Measurements from ENCODE around the gene FBXL12.
"Not testable (repeated sequence)": the region's sequence is repeated elsewhere in the genome, so short reads cannot be mapped to it uniquely, and the experiment has no call there.

The FBXL12 gene

DNA sequence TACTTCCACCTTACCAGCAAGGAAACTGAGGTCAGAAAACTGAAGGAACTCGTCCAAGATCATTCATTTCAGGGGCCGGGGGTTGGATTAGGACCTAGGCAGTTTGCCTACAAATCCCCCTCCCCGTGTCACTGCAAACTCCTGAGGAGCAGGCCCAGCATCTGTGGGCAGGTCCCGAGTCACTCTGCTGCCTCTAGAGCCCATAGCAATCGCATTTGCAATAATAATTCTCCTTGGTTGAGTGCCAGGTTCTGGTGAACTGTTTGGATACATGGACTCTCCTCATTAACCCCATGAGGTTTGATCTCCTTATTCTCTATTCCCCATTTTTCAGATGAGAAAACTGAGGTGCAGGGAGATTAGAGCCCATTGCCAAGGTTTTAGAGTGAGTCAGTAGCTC, 17.1 kb upstream of the FBXL12 start:
- no peaks in the 10 kb centered on the region for H3K27me3 ChIP-seq (ENCODE audit: control insufficient read depth in 1 of 2, insufficient read depth in 2 of 2, low read length in 2 of 2)
- peaks cover 10 to 20% of the 10 kb centered on the region in 2 donors for H3K36me3 ChIP-seq (ENCODE audit: control insufficient read depth in 2 of 2, insufficient read depth in 2 of 2, low read length in 2 of 2)
- no peak overlapping the region for H3K27ac ChIP-seq (ENCODE audit: low read length)
- H3K4me1 ChIP-seq (ENCODE audit: control insufficient read depth, insufficient read depth, low read length), result peaks cover 17% of the 10 kb centered on the region
- H3K4me3 ChIP-seq (ENCODE audit: low read length in 2 of 2), result peak overlapping the region; percentile 78 to 91
- H3K9me3 ChIP-seq (ENCODE audit: control insufficient read depth in 2 of 2, low read length in 2 of 2), result no peaks in the 10 kb centered on the region
- H3K9ac ChIP-seq (ENCODE audit: low read length in 2 of 2), result peak overlapping the region; percentile 72 to 79

GRCh38 chr19:9835507-9835949, 16.6 kb upstream of the FBXL12 start:
- peak overlapping the region; percentile 72 to 79 for H3K9ac ChIP-seq (ENCODE audit: low read length in 2 of 2)
- H3K4me1 ChIP-seq (ENCODE audit: control insufficient read depth, insufficient read depth, low read length), result peaks cover 17% of the 10 kb centered on the region
- H3K4me3 ChIP-seq (ENCODE audit: low read length in 2 of 2), result peak overlapping the region; percentile 78 to 91
- H3K9me3 ChIP-seq (ENCODE audit: control insufficient read depth in 2 of 2, low read length in 2 of 2), result no peaks in the 10 kb centered on the region
- H3K27ac ChIP-seq (ENCODE audit: low read length), result no peak overlapping the region
- H3K36me3 ChIP-seq (ENCODE audit: control insufficient read depth in 2 of 2, insufficient read depth in 2 of 2, low read length in 2 of 2), result peaks cover 7 to 16% of the 10 kb centered on the region in 2 donors
- no peaks in the 10 kb centered on the region for H3K27me3 ChIP-seq (ENCODE audit: control insufficient read depth in 1 of 2, insufficient read depth in 2 of 2, low read length in 2 of 2)

- H3K9ac ChIP-seq (ENCODE audit: low read length in 2 of 2), result peak within 1 kb of the TSS; percentile 72 to 79
- no peaks in the 10 kb centered on the region for H3K27me3 ChIP-seq (ENCODE audit: control insufficient read depth in 1 of 2, insufficient read depth in 2 of 2, low read length in 2 of 2)
- H3K4me1 ChIP-seq (ENCODE audit: control insufficient read depth, insufficient read depth, low read length), result peaks cover 17% of the 10 kb centered on the region
- no peaks in the 10 kb centered on the region for H3K9me3 ChIP-seq (ENCODE audit: control insufficient read depth in 2 of 2, low read length in 2 of 2)
- peak within 1 kb of the TSS; percentile 78 to 91 for H3K4me3 ChIP-seq (ENCODE audit: low read length in 2 of 2)
- peaks cover 7 to 16% of the 10 kb centered on the region in 2 donors for H3K36me3 ChIP-seq (ENCODE audit: control insufficient read depth in 2 of 2, insufficient read depth in 2 of 2, low read length in 2 of 2)
- H3K27ac ChIP-seq (ENCODE audit: low read length), result peak within 1 kb of the TSS; percentile 11
These were observed 16.0 kb upstream of the FBXL12 start, which contains the start of gene PIN1 for GRCh38 chr19:9834726-9835506. Gene PIN1, plus strand, starts transcription at chr19:9835318. Its CDS starts 27 bp downstream, at chr19:9835345.

- H3K9me3 ChIP-seq (ENCODE audit: control insufficient read depth in 2 of 2, low read length in 2 of 2), result no peaks in the 10 kb centered on the region
- H3K4me1 ChIP-seq (ENCODE audit: control insufficient read depth, insufficient read depth, low read length), result peaks cover 17% of the 10 kb centered on the region
- no peaks in the 10 kb centered on the region for H3K27me3 ChIP-seq (ENCODE audit: control insufficient read depth in 1 of 2, insufficient read depth in 2 of 2, low read length in 2 of 2)
- peak overlapping the region; percentile 11 for H3K27ac ChIP-seq (ENCODE audit: low read length)
- H3K36me3 ChIP-seq (ENCODE audit: control insufficient read depth in 2 of 2, insufficient read depth in 2 of 2, low read length in 2 of 2), result peaks cover 5 to 17% of the 10 kb centered on the region in 2 donors
- H3K9ac ChIP-seq (ENCODE audit: low read length in 2 of 2), result no peak overlapping the region
- H3K4me3 ChIP-seq (ENCODE audit: low read length in 2 of 2), result peak overlapping the region; percentile 72 to 91
These were observed 15.4 kb upstream of the FBXL12 start for GRCh38 chr19:9834307-9834725.

DNA sequence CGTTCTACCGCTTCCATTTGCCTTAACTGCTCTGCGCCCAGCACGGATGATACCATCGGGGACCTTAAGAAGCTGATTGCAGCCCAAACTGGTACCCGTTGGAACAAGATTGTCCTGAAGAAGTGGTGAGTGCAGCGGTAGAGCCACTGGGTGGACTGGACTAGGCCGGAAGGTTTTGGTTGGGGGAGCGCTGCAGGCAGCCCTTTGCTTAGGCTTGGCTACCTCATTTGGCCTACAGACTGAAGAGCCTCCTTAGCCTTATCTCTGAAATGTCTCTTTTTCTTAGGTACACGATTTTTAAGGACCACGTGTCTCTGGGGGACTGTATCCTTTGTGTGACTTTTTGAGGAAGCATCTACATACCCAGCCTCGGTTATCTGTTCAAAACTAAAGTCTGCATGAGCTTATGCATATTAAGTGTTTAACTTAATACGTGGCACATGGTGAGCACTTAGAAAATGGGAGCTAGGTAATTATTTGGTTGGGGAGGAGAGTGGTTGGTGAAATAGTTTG, 9.7 kb upstream of the FBXL12 start:
- Histone ChIP-seq H3K4me3 (ENCODE audit: low read length in 2 of 2) (peak overlapping the region; percentile 86 to 95), H3K36me3 (ENCODE audit: control insufficient read depth in 2 of 2, insufficient read depth in 2 of 2, low read length in 2 of 2) (peaks cover 0 to 5% of the 10 kb centered on the region in 2 donors), H3K9me3 (ENCODE audit: control insufficient read depth in 2 of 2, low read length in 2 of 2) (no peaks in the 10 kb centered on the region), H3K4me1 (ENCODE audit: control insufficient read depth, insufficient read depth, low read length) (peaks cover 19% of the 10 kb centered on the region), H3K27ac (ENCODE audit: low read length) (no peak overlapping the region), H3K9ac (ENCODE audit: low read length in 2 of 2) (peak overlapping the region; percentile 86 to 92), H3K27me3 (ENCODE audit: control insufficient read depth in 1 of 2, insufficient read depth in 2 of 2, low read length in 2 of 2) (no peaks in the 10 kb centered on the region)

GRCh38 chr19:9827289-9828238, 8.7 kb upstream of the FBXL12 start, which contains the start of gene UBL5:
Gene UBL5, plus strand, starts transcription at chr19:9827918. Its CDS starts 420 bp downstream, at chr19:9828338.
- Histone ChIP-seq H3K9me3 (ENCODE audit: control insufficient read depth in 2 of 2, low read length in 2 of 2) (no peaks in the 10 kb centered on the region), H3K27ac (ENCODE audit: low read length) (peak within 1 kb of the TSS; percentile 70), H3K9ac (ENCODE audit: low read length in 2 of 2) (peak within 1 kb of the TSS; percentile 86 to 92), H3K27me3 (ENCODE audit: control insufficient read depth in 1 of 2, insufficient read depth in 2 of 2, low read length in 2 of 2) (no peaks in the 10 kb centered on the region), H3K36me3 (ENCODE audit: control insufficient read depth in 2 of 2, insufficient read depth in 2 of 2, low read length in 2 of 2) (peaks cover 0 to 5% of the 10 kb centered on the region in 2 donors), H3K4me1 (ENCODE audit: control insufficient read depth, insufficient read depth, low read length) (peaks cover 20% of the 10 kb centered on the region), H3K4me3 (ENCODE audit: low read length in 2 of 2) (peak within 1 kb of the TSS; percentile 86 to 95)

- no peaks in the 10 kb centered on the region for H3K27me3 ChIP-seq (ENCODE audit: control insufficient read depth in 1 of 2, insufficient read depth in 2 of 2, low read length in 2 of 2)
- H3K27ac ChIP-seq (ENCODE audit: low read length), result no peak overlapping the region
- peaks cover 29% of the 10 kb centered on the region for H3K4me1 ChIP-seq (ENCODE audit: control insufficient read depth, insufficient read depth, low read length)
- no peaks in the 10 kb centered on the region for H3K9me3 ChIP-seq (ENCODE audit: control insufficient read depth in 2 of 2, low read length in 2 of 2)
- H3K36me3 ChIP-seq (ENCODE audit: control insufficient read depth in 2 of 2, insufficient read depth in 2 of 2, low read length in 2 of 2), result no peaks in the 10 kb centered on the region
- no peak overlapping the region for H3K4me3 ChIP-seq (ENCODE audit: low read length in 2 of 2)
- no peak overlapping the region for H3K9ac ChIP-seq (ENCODE audit: low read length in 2 of 2)
These were observed 4.9 kb upstream of the FBXL12 start for GRCh38 chr19:9823816-9824215.

- H3K4me1 ChIP-seq (ENCODE audit: control insufficient read depth, insufficient read depth, low read length), result peaks cover 19% of the 10 kb centered on the region
- H3K9ac ChIP-seq (ENCODE audit: low read length in 2 of 2); H3K36me3 ChIP-seq (ENCODE audit: control insufficient read depth in 2 of 2, insufficient read depth in 2 of 2, low read length in 2 of 2); H3K27me3 ChIP-seq (ENCODE audit: control insufficient read depth in 1 of 2, insufficient read depth in 2 of 2, low read length in 2 of 2); H3K9me3 ChIP-seq (ENCODE audit: control insufficient read depth in 2 of 2, low read length in 2 of 2): not testable (repeated sequence)
- H3K27ac ChIP-seq (ENCODE audit: low read length), result peak overlapping the region; percentile 94
- peak overlapping the region; percentile 59 to 66 for H3K4me3 ChIP-seq (ENCODE audit: low read length in 2 of 2)
These were observed 1.2 kb upstream of the FBXL12 start for GRCh38 chr19:9820034-9820433.

GRCh38 chr19:9819596-9819909, 674 bp upstream of the FBXL12 start:
- H3K9ac ChIP-seq (ENCODE audit: low read length in 2 of 2), result peak overlapping the region; percentile 21 to 22
- H3K27me3 ChIP-seq (ENCODE audit: control insufficient read depth in 1 of 2, insufficient read depth in 2 of 2, low read length in 2 of 2), result no peaks in the 10 kb centered on the region
- peak overlapping the region; percentile 94 for H3K27ac ChIP-seq (ENCODE audit: low read length)
- peak overlapping the region; percentile 59 to 66 for H3K4me3 ChIP-seq (ENCODE audit: low read length in 2 of 2)
- peaks cover 19% of the 10 kb centered on the region for H3K4me1 ChIP-seq (ENCODE audit: control insufficient read depth, insufficient read depth, low read length)
- no peaks in the 10 kb centered on the region for H3K36me3 ChIP-seq (ENCODE audit: control insufficient read depth in 2 of 2, insufficient read depth in 2 of 2, low read length in 2 of 2)
- H3K9me3 ChIP-seq (ENCODE audit: control insufficient read depth in 2 of 2, low read length in 2 of 2), result no peaks in the 10 kb centered on the region

DNA sequence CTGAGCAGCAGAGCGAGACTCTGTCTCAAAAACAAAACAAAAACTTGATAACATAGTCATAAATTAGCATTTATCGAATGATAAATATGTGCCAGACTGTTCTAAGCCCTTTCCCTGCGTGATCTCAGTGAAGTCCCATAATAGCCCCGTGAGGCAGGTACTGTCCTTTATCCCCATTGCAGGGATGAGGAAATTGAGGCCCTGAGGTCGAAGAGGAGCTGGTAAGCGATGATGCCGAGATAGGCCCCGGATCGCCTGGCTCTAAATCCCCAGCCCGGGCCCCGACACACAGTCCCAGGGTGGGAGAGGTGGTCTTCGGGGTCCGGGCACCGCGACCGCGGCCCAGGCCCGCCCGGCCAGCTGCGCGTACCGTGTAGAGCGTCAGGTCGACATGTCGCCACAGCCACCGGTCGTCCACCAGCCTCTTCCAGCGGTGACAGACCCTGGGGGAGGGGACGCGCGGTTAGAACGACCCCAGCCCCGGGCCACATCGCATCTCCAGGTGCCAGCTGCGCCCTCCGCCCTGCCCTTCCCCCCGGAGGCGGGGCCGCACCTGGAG, 625 bp downstream of the FBXL12 start:
- Histone ChIP-seq H3K27me3 (ENCODE audit: control insufficient read depth in 1 of 2, insufficient read depth in 2 of 2, low read length in 2 of 2) (no peaks in the 10 kb centered on the region), H3K9ac (ENCODE audit: low read length in 2 of 2) (peak overlapping the region; percentile 91), H3K4me1 (ENCODE audit: control insufficient read depth, insufficient read depth, low read length) (peaks cover 19% of the 10 kb centered on the region), H3K9me3 (ENCODE audit: control insufficient read depth in 2 of 2, low read length in 2 of 2) (no peaks in the 10 kb centered on the region), H3K4me3 (ENCODE audit: low read length in 2 of 2) (peak overlapping the region; percentile 95 to 98), H3K27ac (ENCODE audit: low read length) (peak overlapping the region; percentile 94), H3K36me3 (ENCODE audit: control insufficient read depth in 2 of 2, insufficient read depth in 2 of 2, low read length in 2 of 2) (no peaks in the 10 kb centered on the region)

Data from stomach smooth muscle (tissue), 2 donors.